GM23248 (cell line): ENCODE measurements around the gene SNAPIN. TPM values are rescaled to one million over a fixed set of nuclear protein-coding genes. Genes with fewer than 3 reads are reported as not detected.

Experiments used
- DNase-seq: peaks from one replicate; pipeline ENCODE4 v3.0.0-alpha.2; 2015
- H2AFZ ChIP-seq: fragments of 200-600 bp; sonication (generic); 2 replicates; pipeline ENCODE4 v1.6.1; 2016; ENCODE audit warnings: antibody characterized with exemption
- H3F3A ChIP-seq: fragments of 200-600 bp; sonication (generic); 2 replicates; pipeline ENCODE4 v1.6.1; 2016; ENCODE audit warnings: mild to moderate bottlenecking, antibody characterized with exemption, mixed run types; ENCODE audit not compliant: insufficient read depth
- H3K27ac ChIP-seq: fragments of 200-600 bp; sonication (generic); 2 replicates; pipeline ENCODE4 v1.5.1; 2016; ENCODE audit warnings: mild to moderate bottlenecking
- H3K27me3 ChIP-seq: fragments of 200-600 bp; sonication (generic); replicated peaks from 2 replicates; pipeline ENCODE4 v1.6.1; 2016; ENCODE audit warnings: mild to moderate bottlenecking; ENCODE audit not compliant: insufficient read depth
- H3K36me3 ChIP-seq: fragments of 200-600 bp; sonication (generic); 2 replicates; pipeline ENCODE4 v1.6.1; 2016; ENCODE audit warnings: low read depth, mild to moderate bottlenecking
- H3K4me1 ChIP-seq: fragments of 200-600 bp; sonication (generic); 2 replicates; pipeline ENCODE4 v1.6.1; 2016; ENCODE audit warnings: mild to moderate bottlenecking; ENCODE audit not compliant: insufficient read depth
- H3K4me2 ChIP-seq: fragments of 200-600 bp; sonication (generic); one replicate; pipeline ENCODE4 v1.6.1; 2016; ENCODE audit warnings: mild to moderate bottlenecking; ENCODE audit not compliant: unreplicated experiment
- H3K4me3 ChIP-seq: fragments of 200-600 bp; sonication (generic); 2 replicates; pipeline ENCODE4 v1.5.1; 2016; ENCODE audit warnings: mild to moderate bottlenecking
- H3K79me2 ChIP-seq: fragments of 200-600 bp; sonication (generic); 2 replicates; pipeline ENCODE4 v1.6.1; 2016; ENCODE audit warnings: mild to moderate bottlenecking; ENCODE audit not compliant: insufficient read depth
- H3K9ac ChIP-seq: fragments of 200-600 bp; sonication (generic); 2 replicates; pipeline ENCODE4 v1.6.1; 2016; ENCODE audit warnings: mild to moderate bottlenecking
- H3K9me2 ChIP-seq: fragments of 200-600 bp; sonication (generic); 2 replicates; pipeline ENCODE4 v1.6.1; 2016; ENCODE audit warnings: mixed run types, mild to moderate bottlenecking, moderate library complexity; ENCODE audit not compliant: insufficient read depth
- H3K9me3 ChIP-seq: fragments of 200-600 bp; sonication (generic); one replicate; pipeline ENCODE4 v1.6.1; 2017; ENCODE audit warnings: low read depth
- H4K20me1 ChIP-seq: fragments of 200-600 bp; sonication (generic); 2 replicates; pipeline ENCODE4 v1.6.0; 2016; ENCODE audit not compliant: insufficient read depth
- EZH2 ChIP-seq: fragments of 200-600 bp; sonication (generic); IDR thresholded peaks from 2 replicates; pipeline ENCODE4 v1.6.1; 2018; ENCODE audit warnings: antibody characterized with exemption, mild to moderate bottlenecking; ENCODE audit not compliant: insufficient read depth, poor library complexity, severe bottlenecking
- EZH2phosphoT487 ChIP-seq: fragments of 200-600 bp; sonication (generic); IDR thresholded peaks from 2 replicates; pipeline ENCODE4 v1.6.1; 2018; ENCODE audit warnings: antibody characterized with exemption, moderate library complexity, mild to moderate bottlenecking, low read depth; ENCODE audit not compliant: insufficient read depth
- WGBS, 2 experiments: methylation state at CpG; one replicate each; pipeline ENCODE4 v1.1.6; 2015 to 2017; ENCODE audit warnings: low lambda C conversion rate in 2 of 2, low coverage in 1 of 2; ENCODE audit errors: missing lambda C conversion rate in 2 of 2; 5-methylcytosine and 5-hydroxymethylcytosine counted together
- in situ Hi-C: fragments of 300-500 bp; cut with MboI; formaldehyde crosslinking; loops from 2 replicates; pipeline ENCODE4 v1.15.0; 2020
- polyA plus RNA-seq: library from polyadenylated mRNA; unstranded; fragments of >200 nt; fragmentation: Nextera tagmentation; extraction: Ambion mirVana; gene quantifications from 2 replicates; pipeline ENCODE4 v1.2.1, GENCODE V29; 2016
- total RNA-seq: library from RNA; depleted of rRNA; stranded (reverse); fragments of >200 nt; shearing (Covaris generic); gene quantifications from 2 replicates; pipeline ENCODE4 v1.2.3, GENCODE V29; 2014

The SNAPIN gene
- total and polyA plus RNA-seq, 2 experiments from 2014 or later: 70.5 to 82.1 TPM

DNA sequence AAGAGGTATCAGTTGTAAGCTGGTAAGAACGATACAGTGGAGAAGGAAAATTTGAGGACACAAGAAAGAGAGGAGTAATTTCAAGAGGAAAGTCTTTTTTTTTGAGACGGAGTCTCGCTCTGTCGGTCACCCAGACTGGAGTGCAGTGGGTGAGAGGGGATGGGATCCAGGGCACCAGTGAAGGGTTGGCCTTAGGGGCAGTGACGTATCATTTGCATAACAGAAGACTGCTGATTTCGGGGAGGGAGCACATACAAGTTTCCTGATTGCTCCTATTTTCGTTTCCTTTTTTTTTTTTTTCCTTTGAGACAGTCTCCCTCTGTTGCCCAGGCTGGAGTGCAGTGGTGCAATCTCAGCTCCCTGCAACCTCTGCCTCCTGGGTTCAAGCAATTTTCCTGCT is 35.4 kb upstream of the SNAPIN start:
- Histone ChIP-seq H3F3A (peaks cover 41% of the 10 kb centered on the region), H3K27ac (no peak overlapping the region), H3K36me3 (peaks cover 39% of the 10 kb centered on the region), H4K20me1 (no peaks in the 10 kb centered on the region), H3K4me3 (no peak overlapping the region), H3K9me3 (no peaks in the 10 kb centered on the region), H3K9me2 (no peaks in the 10 kb centered on the region), H3K27me3 (no peaks in the 10 kb centered on the region), H3K79me2 (peaks cover 53% of the 10 kb centered on the region), H2AFZ (no peak overlapping the region), H3K4me2 (no peak overlapping the region), H3K9ac (no peak overlapping the region), H3K4me1 (peaks cover 24% of the 10 kb centered on the region)
- no peak for DNase-seq
- TF ChIP-seq EZH2: no peak
- TF ChIP-seq EZH2phosphoT487: no peak
- 92 to 94% methylated on average over 7 of the region's 7 CpGs for WGBS, 2 experiments
- in situ Hi-C loops: no loop called here

DNA sequence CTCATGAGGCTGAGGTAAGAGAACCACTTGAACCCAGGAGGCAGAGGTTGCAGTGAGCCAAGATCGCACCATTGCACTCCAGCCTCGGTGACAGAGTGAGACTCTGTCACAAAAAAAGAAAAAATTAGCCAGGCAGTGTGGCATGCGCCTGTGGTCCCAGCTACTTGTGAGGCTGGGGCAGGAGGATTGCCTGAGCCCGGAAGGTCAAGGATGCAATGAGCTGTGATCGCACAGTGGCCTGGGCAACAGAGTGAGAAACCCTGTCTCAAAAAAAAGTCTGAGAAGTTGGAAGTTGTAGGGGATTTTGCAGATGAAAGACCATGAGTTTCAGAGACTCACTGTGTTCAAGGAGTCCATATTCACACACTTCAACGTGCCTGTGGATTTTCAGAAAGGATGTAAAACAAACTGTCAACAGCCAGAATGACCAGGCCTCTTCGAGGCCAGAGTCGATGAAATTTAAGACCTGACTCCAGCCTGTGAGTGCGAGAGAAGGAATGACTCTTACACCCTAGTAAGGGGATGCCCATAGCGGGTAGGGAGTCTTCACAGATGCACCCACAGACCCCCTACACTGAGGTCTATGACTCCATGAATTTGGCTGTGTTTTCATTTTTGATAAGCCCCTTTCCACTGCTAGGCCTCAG is 33.4 kb upstream of the SNAPIN start:
- TF ChIP-seq EZH2phosphoT487 (no peak), EZH2 (no peak)
- Histone ChIP-seq H4K20me1 (no peaks in the 10 kb centered on the region), H3K9me3 (no peaks in the 10 kb centered on the region), H3F3A (peaks cover 21% of the 10 kb centered on the region), H2AFZ (no peak overlapping the region), H3K27ac (peak overlapping the region; percentile 23; the same call in 1 of the 2 replicates), H3K79me2 (peaks cover 53% of the 10 kb centered on the region), H3K27me3 (no peaks in the 10 kb centered on the region), H3K9ac (peak overlapping the region; percentile 29; the same call in 1 of the 2 replicates), H3K36me3 (peaks cover 28% of the 10 kb centered on the region), H3K4me1 (peaks cover 23% of the 10 kb centered on the region), H3K9me2 (no peaks in the 10 kb centered on the region), H3K4me2 (peak overlapping the region; percentile 99), H3K4me3 (peak overlapping the region; percentile 85)
- 91 to 94% methylated on average over 10 of the region's 10 CpGs for WGBS, 2 experiments
- no peak for DNase-seq
- in situ Hi-C loops: no loop called here

DNA sequence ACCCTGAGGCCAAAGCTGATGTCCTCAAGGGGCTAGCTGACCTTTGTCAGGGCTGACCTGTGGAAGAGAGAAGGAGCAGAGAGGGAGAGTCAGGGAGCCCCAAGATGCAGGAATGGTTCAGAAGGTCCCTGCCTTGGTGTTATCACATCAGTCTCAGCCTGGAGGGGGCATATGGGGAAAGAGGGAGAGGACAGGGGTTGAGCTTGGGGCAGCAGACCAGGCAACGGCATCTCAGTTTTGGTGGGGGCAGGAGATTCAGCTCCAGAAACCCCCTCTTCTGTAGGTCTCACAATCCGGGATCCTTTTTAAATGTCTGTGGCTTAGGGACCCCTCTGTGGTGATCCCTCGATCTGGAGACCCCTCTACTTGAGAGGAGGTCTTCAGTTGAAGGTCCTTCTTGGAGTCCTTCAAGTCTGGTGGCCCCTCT is 32.0 kb upstream of the SNAPIN start:
- Histone ChIP-seq H3K9me2 (no peaks in the 10 kb centered on the region), H3F3A (peaks cover 20% of the 10 kb centered on the region), H4K20me1 (no peaks in the 10 kb centered on the region), H3K4me3 (peak overlapping the region; percentile 85), H3K79me2 (peaks cover 53% of the 10 kb centered on the region), H3K9ac (peak overlapping the region; percentile 95), H2AFZ (peak overlapping the region; percentile 74), H3K4me2 (peak overlapping the region; percentile 99), H3K9me3 (no peaks in the 10 kb centered on the region), H3K36me3 (peaks cover 21% of the 10 kb centered on the region; the same call in 1 of the 2 replicates), H3K27ac (peak overlapping the region; percentile 95), H3K27me3 (no peaks in the 10 kb centered on the region), H3K4me1 (peaks cover 27% of the 10 kb centered on the region)
- in situ Hi-C loops: no loop called here
- TF ChIP-seq EZH2phosphoT487 (no peak), EZH2 (no peak)
- 2 to 4% methylated on average over 3 of the region's 3 CpGs for WGBS, 2 experiments
- DNase-seq: peak; percentile 22

DNA sequence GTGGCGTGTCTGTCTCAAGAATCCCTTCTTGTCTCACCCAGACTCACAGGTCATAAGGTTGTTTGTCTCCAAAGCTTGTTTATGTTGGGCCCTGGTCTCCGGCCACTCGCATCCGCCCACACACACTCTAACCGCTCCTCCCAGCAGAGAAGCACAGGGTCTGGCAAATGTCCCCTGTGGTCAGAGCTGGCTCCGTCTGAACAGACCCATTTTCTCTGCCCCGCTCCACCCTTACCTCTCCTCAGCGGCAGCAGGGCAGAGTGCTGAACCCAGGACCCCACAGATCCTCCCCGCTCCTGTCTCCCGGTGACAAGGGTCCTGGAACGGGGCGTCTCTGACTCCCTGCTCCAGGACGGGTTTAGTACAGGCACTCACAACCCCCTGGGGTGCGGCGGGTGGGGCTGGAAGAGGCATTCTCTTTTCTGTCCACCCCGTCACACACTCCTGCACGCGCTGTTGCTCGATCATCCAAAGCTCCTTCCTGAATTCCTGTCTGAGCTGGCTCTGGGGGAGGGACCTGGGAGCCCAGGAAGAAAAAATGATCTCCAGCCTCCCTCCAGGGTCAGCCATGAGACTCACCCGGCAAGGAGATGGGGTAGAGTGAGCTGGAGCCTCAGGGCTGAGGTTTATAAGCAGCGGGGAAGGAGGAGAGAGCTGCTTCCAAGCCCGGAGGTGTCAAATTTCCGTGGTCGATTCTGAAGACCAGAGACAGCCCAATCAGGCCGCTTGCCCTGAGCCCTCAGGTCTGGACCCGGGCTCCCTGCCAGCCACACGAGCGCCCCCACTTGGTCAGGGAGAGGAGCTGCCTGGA is 31.4 kb upstream of the SNAPIN start, which contains the start of gene S100A13:
S100A13 (minus strand) TSS at position 602 of the 811 bp plus-strand sequence. CDS start 1,033 bp downstream, outside the sequence.
- Histone ChIP-seq H3K9me2 (no peaks in the 10 kb centered on the region), H2AFZ (peak within 1 kb of the TSS; percentile 74), H3K4me1 (peaks cover 27% of the 10 kb centered on the region), H3K4me2 (peak within 1 kb of the TSS; percentile 99), H3K4me3 (peak within 1 kb of the TSS; percentile 85), H3K79me2 (peaks cover 46% of the 10 kb centered on the region), H3F3A (peaks cover 20% of the 10 kb centered on the region), H3K9ac (peak within 1 kb of the TSS; percentile 95), H3K27me3 (no peaks in the 10 kb centered on the region), H3K36me3 (peaks cover 21% of the 10 kb centered on the region; the same call in 1 of the 2 replicates), H4K20me1 (no peaks in the 10 kb centered on the region), H3K9me3 (no peaks in the 10 kb centered on the region), H3K27ac (peak within 1 kb of the TSS; percentile 95)
- in situ Hi-C loops: no loop called here
- peak; percentile 94 for DNase-seq
- TF ChIP-seq EZH2phosphoT487 (no peak), EZH2 (no peak)
- 0 to 2% methylated on average over 27 to 28 of the region's 28 CpGs for whole genome bisulfite sequencing, 2 experiments
